Measurements from ENCODE around the gene AP2B1.

DNA sequence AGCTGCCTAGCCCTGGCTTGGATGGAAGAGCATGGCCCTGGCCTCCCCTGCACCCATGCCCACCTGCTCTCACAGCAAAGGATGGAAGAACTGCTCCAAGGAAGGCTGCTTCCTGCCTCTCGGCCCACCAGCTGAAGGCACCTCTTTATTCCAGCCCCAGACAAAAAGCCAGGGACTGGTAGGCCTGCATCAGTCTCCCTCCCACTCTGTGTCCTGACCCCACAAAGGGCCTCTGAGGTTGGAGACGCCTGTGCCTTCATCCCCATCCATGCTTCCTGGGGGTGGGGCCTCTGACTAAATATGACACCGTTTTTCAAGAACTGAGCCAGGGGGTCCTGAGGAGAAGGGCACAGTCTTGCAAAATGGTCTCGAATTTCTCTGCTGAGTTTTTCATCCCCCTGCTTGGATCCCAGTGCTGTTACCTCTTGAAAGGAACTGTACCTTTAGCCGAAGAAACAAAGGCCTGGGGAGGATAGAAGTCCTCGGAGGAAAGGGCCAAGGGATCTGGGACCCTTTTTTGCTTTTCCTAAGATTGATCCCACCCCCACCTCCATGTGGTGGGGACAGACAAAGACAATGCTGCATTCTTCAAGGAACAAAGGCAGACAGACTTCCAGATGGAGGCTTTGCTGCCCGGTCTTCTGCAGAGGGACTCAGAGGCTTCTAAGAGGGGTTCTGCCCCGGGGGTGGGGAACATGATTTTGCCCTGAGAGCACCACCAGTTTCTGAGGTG lies 178.8 kb downstream of the AP2B1 start:
- TF ChIP-seq, protein P1, sequence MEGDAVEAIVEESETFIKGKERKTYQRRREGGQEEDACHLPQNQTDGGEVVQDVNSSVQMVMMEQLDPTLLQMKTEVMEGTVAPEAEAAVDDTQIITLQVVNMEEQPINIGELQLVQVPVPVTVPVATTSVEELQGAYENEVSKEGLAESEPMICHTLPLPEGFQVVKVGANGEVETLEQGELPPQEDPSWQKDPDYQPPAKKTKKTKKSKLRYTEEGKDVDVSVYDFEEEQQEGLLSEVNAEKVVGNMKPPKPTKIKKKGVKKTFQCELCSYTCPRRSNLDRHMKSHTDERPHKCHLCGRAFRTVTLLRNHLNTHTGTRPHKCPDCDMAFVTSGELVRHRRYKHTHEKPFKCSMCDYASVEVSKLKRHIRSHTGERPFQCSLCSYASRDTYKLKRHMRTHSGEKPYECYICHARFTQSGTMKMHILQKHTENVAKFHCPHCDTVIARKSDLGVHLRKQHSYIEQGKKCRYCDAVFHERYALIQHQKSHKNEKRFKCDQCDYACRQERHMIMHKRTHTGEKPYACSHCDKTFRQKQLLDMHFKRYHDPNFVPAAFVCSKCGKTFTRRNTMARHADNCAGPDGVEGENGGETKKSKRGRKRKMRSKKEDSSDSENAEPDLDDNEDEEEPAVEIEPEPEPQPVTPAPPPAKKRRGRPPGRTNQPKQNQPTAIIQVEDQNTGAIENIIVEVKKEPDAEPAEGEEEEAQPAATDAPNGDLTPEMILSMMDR (IDR thresholded peaks at IDR 0.05) = no peak
- no peak for TF ChIP-seq EP300 (IDR thresholded peaks at IDR 0.05; ENCODE audit: low read depth)
- TF ChIP-seq POLR2AphosphoS5 (IDR thresholded peaks at IDR 0.05) = no peak

Data from transverse colon (tissue), 4 donors.